GDM1 (cell line): Measurements from ENCODE around the gene ATP11A.
A peak's percentile ranks its signal among the peaks of the same experiment; 100 is the strongest.

Experiments used
- DNase-seq: peaks from one replicate; lab custom pipeline; 2025; lab: John Stamatoyannopoulos, UW

ATP11A gene

DNA sequence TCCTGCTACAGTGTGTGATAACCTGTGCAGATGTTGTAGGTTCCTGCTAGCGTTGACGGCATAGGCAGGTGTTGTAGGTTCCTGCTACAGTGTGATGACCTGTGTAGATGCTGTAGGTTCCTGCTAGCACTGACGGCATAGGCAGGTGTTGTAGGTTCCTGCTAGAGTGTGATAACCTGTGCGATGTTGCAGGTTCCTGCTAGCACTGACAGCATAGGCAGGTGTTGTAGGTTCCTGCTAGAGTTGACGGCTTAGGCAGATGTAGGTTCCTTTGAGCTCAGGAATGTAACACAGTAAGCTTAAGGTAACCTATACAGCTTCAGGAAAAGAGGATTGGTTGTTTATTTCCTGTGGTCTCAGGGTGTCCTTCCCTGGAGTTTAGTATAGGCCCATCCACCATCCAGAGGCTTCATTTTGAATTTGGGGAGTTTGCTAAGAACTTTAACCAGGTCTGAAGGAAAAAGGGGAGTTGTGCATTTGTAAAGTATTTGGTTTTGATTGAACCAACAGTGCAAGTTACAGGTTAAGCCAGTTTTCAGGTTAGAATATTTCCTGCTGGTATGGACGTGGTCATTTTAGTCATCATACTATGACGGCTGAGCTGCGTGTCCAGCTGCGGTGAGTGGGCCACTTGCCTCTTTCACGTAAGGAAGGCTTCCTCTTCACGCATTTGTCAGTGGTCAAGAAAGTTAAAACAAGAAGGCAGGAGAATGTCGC lies 53.8 kb downstream of the ATP11A start:
- no peak for DNase-seq

DNA sequence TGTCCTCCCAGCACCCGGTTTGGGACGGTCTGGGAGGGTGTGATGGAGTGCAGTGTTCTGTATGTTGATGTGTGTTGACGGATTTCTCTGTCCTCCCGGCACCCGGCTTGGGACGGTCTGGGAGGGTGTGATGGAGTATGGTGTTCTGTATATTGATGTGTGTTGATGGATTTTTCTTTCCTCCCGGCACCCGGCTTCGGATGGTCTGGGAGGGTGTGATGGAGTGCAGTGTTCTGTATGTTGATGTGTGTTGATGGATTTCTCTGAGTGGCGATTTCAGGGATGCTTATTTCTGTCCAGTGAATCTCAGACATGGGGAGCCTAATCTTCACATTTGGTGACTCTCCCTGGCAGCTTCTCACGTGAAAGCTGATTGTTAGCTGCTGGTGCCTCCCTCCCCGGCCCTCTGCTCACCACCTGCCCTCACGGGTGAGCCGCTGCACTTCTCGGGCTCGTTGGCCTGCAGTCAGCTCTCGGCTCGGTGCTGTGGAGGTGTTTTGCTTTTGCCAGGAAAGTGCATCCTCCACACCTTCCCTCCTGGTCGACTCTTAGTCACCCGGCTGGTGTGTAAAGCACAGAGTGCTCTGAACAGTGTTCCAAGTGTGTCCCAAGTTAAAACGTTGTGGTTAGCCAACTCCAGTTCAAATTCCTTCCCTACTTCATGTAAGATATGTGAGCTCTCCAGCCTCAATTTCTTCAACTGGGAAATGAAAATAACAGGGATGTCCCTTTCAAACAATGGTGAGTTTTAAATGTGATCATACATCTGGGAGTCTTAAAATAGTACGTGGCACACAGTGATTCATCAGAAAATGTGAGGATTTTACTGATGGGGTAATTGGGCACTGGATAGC lies 54.6 kb downstream of the ATP11A start:
- DNase-seq = no peak

DNA sequence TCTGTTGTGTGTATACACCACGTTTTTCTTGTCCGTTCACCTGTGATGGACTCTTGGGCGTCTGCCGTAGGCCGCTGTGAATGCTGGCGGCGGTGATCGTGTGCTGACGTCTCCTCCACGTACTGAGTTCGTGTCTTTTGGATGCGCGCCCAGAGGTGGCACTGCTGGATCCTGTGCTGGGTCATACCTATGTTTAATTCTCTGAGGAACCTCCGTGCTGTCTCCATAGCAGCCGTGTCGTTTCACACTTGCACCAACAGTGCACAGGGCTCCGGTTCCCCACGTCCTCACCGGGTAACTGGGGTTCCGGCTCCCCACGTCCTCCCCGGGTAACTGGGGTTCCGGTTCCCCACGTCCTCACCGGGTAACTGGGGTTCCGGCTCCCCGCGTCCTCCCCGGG lies 56.2 kb downstream of the ATP11A start:
- no peak for DNase-seq

DNA sequence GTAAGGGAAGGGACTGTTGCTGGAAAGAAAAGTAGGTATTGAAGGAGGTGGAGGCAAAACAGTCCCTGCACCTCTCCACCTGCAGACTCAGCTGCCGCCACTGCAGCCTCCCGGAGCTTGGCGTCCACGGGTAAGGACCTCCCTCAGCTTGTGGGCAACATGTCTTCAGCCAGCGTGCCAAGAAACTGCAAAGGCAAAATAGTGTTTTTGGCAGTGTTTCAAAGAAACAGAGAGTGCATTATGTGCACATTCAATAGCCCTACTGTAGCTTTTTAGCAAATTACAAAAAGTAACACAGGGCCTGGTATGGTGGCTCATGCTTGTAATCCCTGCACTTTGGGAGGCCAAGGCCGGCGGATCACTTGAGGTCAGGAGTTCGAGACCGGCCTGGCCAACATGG lies 57.4 kb downstream of the ATP11A start:
- DNase-seq = no peak

DNA sequence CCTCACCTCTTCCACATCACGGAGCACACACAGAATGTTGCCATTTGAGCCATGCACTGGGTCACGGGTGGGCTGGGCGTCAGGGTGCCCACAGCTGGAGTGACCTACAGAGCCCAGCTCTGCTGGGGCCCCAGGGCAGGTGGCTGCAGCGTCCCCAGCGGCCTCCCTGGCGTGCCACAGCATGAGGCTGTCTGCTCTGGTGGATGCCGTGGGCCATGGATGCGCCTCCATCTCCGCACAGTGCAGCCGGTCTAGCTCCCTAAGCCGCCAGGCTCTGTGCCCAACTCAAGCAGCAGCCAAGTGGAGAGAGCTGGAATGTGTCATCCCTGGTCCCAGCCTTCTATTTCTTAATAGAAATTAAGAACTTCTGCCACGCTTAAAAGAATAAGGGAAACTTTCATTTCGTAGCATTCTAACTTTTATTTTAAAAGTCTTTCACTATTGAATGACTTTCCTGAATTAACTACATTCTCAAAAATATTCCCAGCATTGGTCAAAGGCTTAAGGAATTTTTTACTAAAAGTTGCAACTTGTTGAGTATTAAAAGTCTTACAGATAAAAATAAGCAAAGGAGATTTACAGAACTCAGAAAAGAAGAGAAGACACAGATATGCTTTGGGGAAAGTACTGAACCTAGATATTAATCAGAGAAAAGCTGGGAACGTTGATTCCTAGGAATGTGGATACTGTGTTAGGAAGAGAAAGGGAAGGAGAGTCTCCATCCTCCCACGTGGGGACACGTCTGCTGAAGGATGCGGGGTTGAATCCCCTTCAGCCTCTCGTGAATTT lies 59.3 kb downstream of the ATP11A start:
- DNase-seq = no peak

GRCh38 chr13:112750570-112750969 lies 60.7 kb downstream of the ATP11A start:
- DNase-seq = no peak

DNA sequence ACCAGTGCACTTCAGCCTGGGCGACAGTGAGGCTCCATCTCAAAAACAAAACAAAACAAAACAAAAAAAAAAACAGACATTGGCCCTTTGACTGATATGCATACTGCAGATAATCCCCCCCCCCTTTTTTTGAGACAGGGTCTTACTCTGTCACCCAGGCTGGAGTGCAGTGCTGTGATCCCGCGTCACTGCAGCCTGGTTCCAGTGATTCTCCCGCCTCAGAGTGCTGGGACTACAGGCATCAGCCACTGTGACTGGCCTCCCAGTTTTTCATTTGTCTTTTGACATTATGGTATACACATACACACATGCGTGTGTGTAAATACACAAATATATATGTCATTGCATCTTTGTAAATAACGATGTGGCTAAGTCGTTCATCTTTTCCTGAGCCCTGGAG lies 61.8 kb downstream of the ATP11A start:
- no peak for DNase-seq

GRCh38 chr13:112752211-112752610 lies 62.4 kb downstream of the ATP11A start:
- no peak for DNase-seq

DNA sequence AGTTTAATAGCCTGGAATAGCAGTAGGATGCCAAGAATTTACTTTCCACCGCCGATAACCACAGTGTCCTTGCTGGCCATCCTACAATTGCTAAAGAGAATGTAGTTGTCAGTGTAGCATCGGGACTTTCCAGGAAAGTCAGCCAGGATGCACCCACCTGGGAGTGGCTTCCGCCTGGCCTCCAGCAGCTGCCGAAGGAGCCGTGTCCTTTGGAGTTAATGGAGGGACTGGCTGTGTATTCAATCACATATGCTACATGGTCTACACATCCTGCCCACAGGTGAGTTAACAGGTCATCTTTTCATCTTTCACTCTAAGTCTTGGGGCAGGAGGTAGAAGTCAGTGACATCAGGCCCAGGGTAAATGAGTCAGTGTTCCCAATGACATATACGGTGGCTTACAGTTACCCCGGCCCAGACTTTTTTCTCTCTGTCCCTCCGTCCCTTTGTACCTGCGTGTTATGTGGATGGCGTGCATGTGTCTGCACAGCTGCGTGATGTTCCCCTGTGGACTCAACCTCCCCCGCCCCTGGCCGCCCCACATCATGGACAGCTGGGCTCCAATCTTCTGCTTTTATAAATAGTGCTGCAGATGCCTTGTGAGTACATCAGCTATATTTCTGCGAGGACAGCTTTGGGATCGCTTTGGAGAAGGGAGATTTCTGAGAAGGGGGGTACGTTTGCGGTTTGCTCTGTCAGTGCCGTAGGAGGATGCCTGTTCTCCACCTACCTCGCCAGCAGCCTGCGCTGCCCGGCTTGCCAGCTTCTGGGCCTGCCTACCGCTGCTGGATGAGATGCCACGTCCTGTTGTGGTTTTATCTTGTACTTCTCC lies 63.1 kb downstream of the ATP11A start:
- peak; percentile 45 for DNase-seq

DNA sequence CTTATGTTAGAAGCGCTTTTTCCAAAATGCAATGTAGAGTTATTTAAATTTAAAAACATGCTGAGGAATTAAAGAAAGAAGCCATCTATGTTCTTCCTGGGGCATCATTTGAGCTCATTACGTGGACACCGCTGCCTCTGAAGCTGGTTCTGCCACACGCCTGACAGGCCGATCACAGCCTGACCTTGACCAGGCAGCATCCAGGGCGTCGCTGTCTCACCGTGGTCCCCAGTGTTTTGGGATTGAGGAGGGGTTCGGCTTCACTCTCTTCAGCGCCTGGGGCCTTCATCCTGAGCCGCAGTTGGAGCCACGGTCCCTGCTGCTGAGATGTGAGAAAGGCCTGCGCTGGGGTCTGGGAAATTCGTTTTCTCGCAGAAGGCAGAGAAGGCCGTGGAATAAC lies 64.0 kb downstream of the ATP11A start:
- DNase-seq = no peak

- DNase-seq = no peak
Observed at GRCh38 chr13:112754281-112755025, 64.6 kb downstream of the ATP11A start.

GRCh38 chr13:112755331-112755730 lies 65.5 kb downstream of the ATP11A start:
- DNase-seq = no peak

DNA sequence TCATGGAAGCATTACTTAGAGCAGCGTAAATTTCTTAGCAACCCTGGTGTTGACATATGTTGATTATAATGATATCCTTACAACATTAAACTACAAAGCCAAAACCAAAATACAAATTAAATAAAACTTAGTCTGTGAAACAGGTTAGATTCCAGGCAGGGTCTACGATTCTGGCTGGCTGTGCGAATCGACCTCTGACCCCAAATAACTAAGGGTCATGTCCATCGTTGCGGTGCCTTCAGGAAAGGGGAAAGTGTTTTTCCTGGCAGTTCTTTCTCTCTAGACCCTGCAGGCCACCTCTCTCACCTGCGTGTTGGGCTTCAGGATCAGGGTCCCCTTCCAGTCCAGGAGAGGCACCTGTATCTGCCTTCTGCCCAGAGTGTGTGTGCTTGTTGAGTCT lies 66.2 kb downstream of the ATP11A start:
- DNase-seq = no peak

DNA sequence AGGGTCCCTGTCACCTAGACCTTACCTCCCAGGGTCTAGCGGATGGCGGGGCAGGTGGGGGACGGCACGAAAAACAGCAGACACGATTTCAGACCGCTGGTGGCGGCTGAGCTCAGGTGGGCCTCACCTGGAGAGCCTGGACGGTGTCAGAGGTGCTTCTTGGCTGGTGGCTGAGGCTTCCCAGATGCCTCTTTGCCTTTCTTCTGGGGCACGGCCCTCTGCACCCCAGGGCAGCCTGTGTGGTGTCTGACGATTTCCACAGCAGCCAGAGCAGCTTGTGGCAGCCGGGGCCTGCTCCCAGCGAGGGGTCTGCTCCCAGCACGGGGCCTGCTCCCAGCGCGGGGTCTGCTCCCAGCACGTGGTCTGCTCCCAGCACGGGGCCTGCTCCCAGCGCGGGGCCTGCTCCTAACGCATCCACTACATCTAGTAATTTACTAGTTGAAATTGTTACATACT lies 66.7 kb downstream of the ATP11A start:
- no peak for DNase-seq

DNA sequence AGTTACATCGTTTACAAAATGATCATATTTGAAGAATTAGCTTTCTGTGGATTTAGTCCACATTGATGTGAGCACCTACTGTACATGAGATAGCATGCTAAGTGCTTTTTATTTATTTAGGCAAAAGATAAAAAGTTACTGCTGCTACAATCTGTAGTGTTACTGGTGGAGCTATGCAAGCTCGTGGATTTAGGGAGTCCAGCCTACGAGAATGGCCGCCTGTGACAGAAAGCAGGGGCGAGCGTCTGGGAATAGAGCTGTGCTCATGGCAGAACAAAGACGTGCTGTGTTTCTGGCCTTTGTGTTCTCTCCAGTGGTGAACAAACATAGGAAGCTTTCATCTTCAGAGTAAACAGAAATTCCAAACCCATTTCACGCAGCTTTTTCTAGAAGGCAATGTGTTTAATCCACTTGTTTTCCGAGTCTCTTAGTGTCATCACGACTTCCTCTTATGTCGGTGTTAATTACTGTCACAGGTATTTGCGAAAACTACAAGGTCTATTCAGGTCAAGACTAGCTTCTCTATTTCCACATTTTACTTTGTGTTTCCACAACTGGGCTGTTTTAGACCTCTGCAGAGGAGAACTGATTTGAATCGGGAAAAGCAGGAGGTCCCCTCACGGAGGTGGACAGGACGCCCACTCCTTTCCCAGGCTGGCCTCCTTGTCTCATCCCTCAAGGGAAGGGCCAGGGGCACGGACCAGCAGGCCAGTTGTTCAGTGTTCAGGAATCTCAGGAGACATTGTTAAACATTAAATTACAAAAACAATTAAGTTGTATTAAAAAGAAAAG lies 67.3 kb downstream of the ATP11A start:
- no peak for DNase-seq

DNA sequence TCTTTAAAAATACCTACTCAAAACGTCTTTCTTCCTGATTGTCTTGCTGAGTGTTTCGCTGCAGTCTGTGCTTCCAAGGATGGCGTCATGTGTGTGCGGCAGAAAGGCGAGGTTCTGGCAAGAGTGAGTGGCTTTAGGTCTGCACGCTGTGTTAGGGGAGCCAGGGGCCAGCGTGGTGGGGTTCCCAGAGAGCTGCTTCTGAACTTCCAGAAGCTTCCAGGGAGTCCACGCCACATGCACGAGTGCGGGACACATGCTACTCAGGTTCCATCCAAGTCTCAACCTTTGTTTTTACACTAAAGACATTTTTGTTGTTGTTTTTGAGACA lies 67.9 kb downstream of the ATP11A start:
- DNase-seq = no peak

DNA sequence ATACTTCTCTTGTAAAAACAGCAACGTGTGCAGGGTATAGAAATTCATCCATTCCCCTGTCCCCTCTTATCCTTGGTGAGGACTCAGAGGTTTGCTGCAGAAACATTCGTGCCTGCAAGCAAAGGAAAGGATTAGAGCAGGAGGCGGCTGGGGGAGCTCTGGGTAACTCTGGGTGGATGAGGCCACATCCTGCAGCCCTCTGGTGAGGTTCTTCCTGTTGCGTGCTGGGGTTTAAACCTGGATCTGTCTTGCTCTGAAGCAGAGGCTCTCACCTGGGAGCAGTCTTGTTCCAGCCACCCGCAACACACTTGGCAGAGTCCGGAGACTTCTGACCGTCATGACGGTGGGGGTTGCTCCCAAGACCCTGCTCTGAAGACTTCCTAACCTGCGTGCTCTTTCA lies 69.2 kb downstream of the ATP11A start:
- no peak for DNase-seq

- DNase-seq = no peak
Observed at GRCh38 chr13:112759827-112760226, 70.0 kb downstream of the ATP11A start.

GRCh38 chr13:112760435-112760834 lies 70.6 kb downstream of the ATP11A start:
- no peak for DNase-seq

GRCh38 chr13:112760931-112761330 lies 71.1 kb downstream of the ATP11A start:
- no peak for DNase-seq
